Dendritic cell treated with granulocyte-macrophage colony-stimulating factor and Interleukin-4, amounts not matched to agents 40 ng/mL and 50 ng/mL, for 4 days (primary cell): ENCODE data around the gene CIC.

ENCODE experiments used
- H3K27ac Mint-ChIP-seq: one replicate; pipeline ENCODE4 v1.8.0; 2022; ENCODE audit warnings: mild to moderate bottlenecking, mixed read lengths
- H3K27me3 Mint-ChIP-seq: one replicate; pipeline ENCODE4 v1.8.0; 2022; ENCODE audit warnings: mild to moderate bottlenecking, mixed read lengths
- H3K36me3 Mint-ChIP-seq: one replicate; pipeline ENCODE4 v1.8.0; 2022; ENCODE audit warnings: low read depth, mixed read lengths
- H3K4me1 Mint-ChIP-seq: one replicate; pipeline ENCODE4 v1.8.0; 2022; ENCODE audit warnings: low read depth, mixed read lengths
- H3K4me3 Mint-ChIP-seq: one replicate; pipeline ENCODE4 v1.8.0; 2022; ENCODE audit warnings: mild to moderate bottlenecking, moderate library complexity, mixed read lengths
- H3K9me3 Mint-ChIP-seq: one replicate; pipeline ENCODE4 v1.8.0; 2022; ENCODE audit warnings: mixed read lengths
- intact Hi-C: fragments of 100-400 bp; cut with micrococcal nuclease; formaldehyde crosslinking; loops from one replicate; pipeline ENCODE4 v1.15.0; 2022

The CIC gene

DNA sequence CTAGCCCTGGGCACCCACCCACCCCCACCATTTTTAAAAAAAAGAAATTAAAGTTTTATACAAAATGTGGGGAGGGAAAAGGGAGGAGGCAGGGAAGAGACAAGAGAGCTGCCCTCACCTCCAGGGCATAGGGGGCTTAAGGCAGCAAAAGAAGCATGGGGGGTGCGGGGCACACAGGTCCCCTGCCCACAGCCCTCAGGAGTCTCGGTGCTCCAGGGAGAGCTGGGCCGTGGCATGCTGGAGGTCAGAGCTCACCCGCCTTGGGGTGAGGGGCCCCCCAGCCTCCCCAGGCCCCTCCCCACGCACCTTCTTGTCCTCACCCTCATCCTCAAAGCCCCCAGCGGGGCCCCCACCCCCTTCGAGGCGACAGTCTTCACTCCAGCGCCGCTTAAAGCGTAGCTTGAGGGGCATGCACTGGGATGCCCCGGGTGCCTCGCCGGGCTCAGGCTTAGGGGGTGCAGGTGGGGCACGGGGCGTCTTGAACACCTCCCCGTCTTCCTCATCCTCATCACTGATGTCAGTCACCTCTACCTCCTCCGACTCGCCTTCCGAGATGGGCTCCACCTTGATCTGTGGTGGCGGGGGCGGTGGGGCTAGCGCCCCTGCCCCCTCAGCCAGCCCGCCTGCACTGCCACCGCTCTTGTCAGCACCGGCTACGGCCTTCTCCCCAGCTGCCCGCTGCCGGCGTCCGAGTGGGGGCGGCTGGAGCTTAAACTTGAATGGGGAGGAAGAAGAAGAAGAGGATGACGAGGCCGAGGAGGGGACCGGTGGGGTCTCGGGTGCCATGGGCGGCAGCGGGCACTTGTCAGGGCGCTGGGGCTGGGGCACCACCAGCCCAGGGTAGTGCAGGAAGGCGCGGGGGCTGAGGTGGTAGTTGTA lies 20.5 kb upstream of the CIC start:
- Mint-ChIP-seq H3K36me3 (peaks cover 52% of the 10 kb centered on the region), H3K27me3 (no peaks in the 10 kb centered on the region), H3K27ac (no peak overlapping the region), H3K4me1 (peaks cover 70% of the 10 kb centered on the region), H3K4me3 (no peak overlapping the region), H3K9me3 (no peaks in the 10 kb centered on the region)
- intact Hi-C loops: no loop called here

DNA sequence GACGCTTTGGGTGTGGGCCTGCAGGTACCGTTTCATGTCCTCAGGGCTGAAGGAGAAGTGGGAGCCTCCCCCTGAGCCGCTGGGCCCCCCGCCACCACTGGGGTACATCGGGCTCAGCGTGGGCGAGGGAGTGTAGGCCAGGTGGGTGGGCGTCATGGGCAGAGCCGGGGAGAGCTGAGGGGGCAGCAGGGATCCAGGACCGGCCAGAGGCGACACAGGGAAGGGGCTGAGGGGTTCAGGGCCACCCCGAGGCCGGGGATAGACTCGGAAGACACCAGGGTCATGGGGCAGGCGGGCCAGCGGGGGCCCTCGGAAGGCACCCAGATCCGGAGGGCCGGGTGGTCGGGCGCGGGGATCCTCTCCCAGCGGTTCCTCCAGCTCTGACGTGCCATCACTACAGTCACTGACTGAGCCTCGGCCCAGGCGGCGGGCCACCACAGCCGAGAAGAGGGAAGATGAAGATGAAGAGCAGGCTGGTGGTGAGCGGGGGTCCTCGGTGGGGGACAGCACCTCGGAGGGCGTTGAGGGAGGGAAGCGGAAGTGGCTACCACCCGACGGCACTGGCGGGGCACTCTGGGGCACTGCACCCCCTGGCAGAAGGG lies 19.8 kb upstream of the CIC start:
- H3K36me3 Mint-ChIP-seq: peaks cover 51% of the 10 kb centered on the region
- H3K27ac Mint-ChIP-seq: no peak overlapping the region
- no peaks in the 10 kb centered on the region for H3K9me3 Mint-ChIP-seq
- peaks cover 70% of the 10 kb centered on the region for H3K4me1 Mint-ChIP-seq
- H3K27me3 Mint-ChIP-seq: no peaks in the 10 kb centered on the region
- intact Hi-C loops: no loop called here
- H3K4me3 Mint-ChIP-seq: no peak overlapping the region

DNA sequence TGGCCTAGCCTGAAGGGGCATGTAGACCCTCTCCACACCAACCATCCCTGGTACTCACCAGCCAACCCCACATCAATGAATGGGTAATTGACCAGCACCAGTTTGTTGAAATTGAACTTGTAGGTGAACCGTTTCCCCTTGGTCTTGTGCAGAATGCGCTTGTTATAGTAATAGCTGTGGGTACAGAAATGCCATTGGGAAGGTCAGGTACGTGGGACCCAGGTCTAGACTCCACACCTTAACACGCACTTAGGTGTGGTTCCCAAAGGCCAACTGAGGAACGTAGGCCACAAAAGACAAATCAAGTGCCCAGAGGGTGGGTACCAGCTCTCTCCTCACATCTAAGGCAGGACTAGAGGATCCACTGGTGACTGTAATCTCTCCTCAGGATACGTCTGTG lies 19.3 kb upstream of the CIC start:
- Mint-ChIP-seq H3K9me3 (no peaks in the 10 kb centered on the region), H3K36me3 (peaks cover 54% of the 10 kb centered on the region), H3K4me3 (no peak overlapping the region), H3K27ac (no peak overlapping the region), H3K27me3 (no peaks in the 10 kb centered on the region), H3K4me1 (peaks cover 69% of the 10 kb centered on the region)
- intact Hi-C loops: no loop called here

DNA sequence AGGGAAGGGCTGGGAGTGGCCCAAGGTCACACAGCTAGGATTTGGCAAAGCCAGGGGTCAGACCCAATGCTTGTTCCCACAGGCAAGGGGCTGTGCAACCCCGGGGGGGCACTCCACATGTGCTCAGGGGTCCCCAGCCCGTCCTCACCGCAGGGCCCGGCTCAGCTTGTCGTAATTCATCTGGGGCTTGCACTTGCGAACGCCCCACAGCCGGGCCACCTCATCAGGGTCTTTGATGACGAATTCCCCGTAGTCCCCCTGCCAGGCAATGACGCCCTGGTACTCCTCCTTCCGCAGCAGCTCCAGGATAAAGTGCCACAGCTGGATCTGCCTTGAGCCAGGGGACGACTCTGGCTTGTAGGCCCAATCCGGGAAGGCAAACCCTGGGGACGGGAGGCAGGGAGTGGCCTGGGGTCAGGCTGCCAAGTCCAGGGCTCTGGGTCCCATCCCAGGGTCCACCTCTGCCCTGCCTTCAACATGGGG lies 18.8 kb upstream of the CIC start:
- H3K27me3 Mint-ChIP-seq: no peaks in the 10 kb centered on the region
- H3K4me1 Mint-ChIP-seq: peaks cover 64% of the 10 kb centered on the region
- no peaks in the 10 kb centered on the region for H3K9me3 Mint-ChIP-seq
- peaks cover 55% of the 10 kb centered on the region for H3K36me3 Mint-ChIP-seq
- H3K27ac Mint-ChIP-seq: no peak overlapping the region
- peak overlapping the region; percentile 7 for H3K4me3 Mint-ChIP-seq
- intact Hi-C loops: no loop called here

DNA sequence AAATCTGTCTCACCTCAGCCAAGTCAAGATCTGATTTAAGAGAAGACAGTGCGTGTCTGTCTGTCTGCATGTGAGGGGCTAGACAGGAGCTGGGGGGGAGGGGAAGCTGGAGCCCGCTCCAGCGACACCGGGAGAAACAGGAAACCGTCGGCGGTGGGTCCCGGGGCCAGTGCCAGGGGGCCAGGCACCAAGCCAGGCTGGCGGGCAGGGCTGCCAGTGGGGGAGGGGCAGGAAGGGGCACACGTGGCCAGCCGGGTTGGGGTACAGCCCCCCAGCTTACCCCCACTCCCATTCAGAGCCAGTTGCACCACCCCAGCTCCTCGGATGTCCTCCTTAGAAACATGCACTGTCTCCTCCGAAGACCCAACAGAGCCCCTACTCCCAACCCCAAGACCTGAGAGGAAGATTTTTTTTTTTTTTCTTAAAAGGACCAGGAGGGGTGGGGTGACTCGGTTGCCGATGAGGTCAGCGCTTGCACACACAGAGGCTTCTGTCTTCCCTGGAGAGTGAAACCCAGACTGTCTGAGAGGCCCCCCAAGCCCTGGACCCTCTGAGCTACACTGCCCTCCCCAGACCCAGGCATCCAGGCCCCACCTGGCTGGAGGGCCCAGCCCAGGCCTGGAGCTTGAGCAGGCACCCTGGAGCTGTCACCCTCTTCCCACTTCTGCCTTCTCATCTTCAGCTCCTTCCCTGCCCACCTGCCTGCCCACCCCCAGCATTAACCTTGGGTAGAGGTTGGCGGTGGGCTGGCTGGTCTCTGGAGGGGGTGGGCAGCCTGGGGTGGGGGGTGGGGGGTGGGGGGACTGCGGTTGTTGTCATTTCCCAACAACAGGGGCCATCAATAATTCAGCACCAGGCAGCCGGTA lies 18.2 kb upstream of the CIC start:
- Mint-ChIP-seq H3K27ac (peak overlapping the region; percentile 51), H3K4me1 (peaks cover 62% of the 10 kb centered on the region), H3K4me3 (peak overlapping the region; percentile 35), H3K9me3 (no peaks in the 10 kb centered on the region), H3K36me3 (peaks cover 55% of the 10 kb centered on the region), H3K27me3 (no peaks in the 10 kb centered on the region)
- intact Hi-C loops: no loop called here

GRCh38 chr19:42251572-42252358 lies 17.3 kb upstream of the CIC start:
- Mint-ChIP-seq H3K27me3 (peaks cover 6% of the 10 kb centered on the region), H3K4me3 (peak overlapping the region; percentile 14), H3K9me3 (no peaks in the 10 kb centered on the region), H3K4me1 (peaks cover 63% of the 10 kb centered on the region), H3K27ac (peak overlapping the region; percentile 88), H3K36me3 (peaks cover 52% of the 10 kb centered on the region)
- intact Hi-C loops: no loop called here

GRCh38 chr19:42252365-42253244 lies 16.4 kb upstream of the CIC start:
- no peaks in the 10 kb centered on the region for H3K9me3 Mint-ChIP-seq
- H3K36me3 Mint-ChIP-seq: peaks cover 46% of the 10 kb centered on the region
- peak overlapping the region; percentile 88 for H3K27ac Mint-ChIP-seq
- intact Hi-C loops: no loop called here
- peaks cover 11% of the 10 kb centered on the region for H3K27me3 Mint-ChIP-seq
- H3K4me1 Mint-ChIP-seq: peaks cover 60% of the 10 kb centered on the region
- H3K4me3 Mint-ChIP-seq: peak overlapping the region; percentile 86

DNA sequence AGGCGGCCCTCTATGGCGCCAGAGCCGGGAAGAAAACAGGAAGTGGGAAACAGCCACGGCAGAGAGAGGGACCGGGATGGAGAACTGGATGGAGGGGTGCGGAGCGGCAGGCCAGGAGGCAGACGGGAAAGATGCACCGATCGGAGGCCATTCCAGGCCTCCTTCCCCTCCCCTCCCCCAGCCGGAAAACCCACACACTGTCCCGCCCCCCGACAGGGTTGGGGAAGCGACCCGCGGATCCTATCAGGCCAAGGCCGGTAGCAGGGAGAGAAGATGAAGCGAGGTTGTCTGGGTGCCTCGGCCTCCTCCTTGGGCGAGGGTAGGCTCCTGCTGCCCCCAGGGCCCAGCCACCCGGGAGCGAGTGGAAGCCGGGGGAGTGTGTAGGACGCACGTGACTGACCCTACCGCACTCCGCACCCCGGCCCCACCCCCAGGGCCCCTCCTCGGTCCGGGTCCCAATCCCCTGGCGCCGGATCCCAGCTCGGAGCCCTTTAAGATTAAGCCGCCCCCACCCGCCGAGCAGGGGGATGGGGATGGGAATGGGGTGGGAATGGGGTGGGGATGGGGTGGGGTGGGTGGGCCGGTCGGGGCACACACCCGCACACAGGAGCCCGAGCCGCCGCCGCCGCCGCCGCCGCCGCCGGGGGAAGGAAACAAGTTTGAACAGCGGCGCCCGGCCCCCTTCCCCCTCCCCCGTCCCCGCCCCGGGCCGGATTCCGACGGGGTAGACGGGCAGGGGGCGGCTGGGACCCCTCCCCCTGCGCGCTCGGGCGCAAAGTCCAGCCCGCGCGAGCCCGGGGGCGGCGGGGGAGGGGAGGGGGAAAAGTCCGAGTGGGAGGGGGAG lies 15.6 kb upstream of the CIC start:
- Mint-ChIP-seq H3K4me1 (peaks cover 59% of the 10 kb centered on the region), H3K4me3 (peak overlapping the region; percentile 88), H3K27ac (peak overlapping the region; percentile 88), H3K36me3 (peaks cover 42% of the 10 kb centered on the region), H3K9me3 (no peaks in the 10 kb centered on the region), H3K27me3 (peaks cover 19% of the 10 kb centered on the region)
- intact Hi-C loops: no loop called here

DNA sequence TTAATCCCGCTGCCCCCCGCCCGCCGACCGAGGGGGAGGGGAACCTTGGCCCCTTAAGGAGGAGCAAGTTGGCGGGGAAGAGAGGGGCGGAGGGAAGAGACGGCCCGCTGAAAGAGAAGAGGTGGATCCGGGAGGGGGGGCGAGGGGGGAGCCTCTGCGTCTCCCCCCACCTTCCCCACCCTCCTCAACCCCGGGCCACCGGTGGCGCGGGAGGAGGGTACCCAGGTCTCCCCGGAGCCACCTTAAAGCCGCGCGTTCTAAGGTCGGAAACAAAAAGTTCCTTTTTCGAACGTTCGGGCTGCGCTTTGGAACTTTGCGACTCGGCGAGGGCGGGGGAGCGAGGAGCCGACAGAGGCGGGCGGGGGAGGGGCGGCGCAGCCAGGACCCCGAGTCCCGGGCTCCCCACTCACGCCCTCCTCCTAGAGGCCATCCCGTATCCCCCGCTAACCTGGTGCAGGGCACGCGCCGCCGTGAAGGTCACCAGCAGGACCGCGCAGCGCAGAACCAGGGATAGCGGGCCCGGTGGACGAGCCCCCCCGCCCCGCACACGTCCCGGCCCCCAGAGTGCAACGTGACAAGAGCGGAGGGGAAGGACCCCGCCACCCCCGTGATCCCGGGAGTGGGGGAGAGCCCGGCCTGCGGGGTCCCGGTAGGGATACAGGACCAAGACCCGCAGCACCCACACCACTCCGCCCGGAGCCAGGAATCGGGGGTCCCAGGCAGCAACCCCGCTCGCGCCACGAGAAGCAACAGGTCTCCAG lies 14.8 kb upstream of the CIC start:
- intact Hi-C loops: no loop called here
- Mint-ChIP-seq H3K27ac (peak overlapping the region; percentile 88), H3K4me1 (peaks cover 51% of the 10 kb centered on the region), H3K4me3 (peak overlapping the region; percentile 88), H3K36me3 (peaks cover 34% of the 10 kb centered on the region), H3K9me3 (no peaks in the 10 kb centered on the region), H3K27me3 (peaks cover 20% of the 10 kb centered on the region)

DNA sequence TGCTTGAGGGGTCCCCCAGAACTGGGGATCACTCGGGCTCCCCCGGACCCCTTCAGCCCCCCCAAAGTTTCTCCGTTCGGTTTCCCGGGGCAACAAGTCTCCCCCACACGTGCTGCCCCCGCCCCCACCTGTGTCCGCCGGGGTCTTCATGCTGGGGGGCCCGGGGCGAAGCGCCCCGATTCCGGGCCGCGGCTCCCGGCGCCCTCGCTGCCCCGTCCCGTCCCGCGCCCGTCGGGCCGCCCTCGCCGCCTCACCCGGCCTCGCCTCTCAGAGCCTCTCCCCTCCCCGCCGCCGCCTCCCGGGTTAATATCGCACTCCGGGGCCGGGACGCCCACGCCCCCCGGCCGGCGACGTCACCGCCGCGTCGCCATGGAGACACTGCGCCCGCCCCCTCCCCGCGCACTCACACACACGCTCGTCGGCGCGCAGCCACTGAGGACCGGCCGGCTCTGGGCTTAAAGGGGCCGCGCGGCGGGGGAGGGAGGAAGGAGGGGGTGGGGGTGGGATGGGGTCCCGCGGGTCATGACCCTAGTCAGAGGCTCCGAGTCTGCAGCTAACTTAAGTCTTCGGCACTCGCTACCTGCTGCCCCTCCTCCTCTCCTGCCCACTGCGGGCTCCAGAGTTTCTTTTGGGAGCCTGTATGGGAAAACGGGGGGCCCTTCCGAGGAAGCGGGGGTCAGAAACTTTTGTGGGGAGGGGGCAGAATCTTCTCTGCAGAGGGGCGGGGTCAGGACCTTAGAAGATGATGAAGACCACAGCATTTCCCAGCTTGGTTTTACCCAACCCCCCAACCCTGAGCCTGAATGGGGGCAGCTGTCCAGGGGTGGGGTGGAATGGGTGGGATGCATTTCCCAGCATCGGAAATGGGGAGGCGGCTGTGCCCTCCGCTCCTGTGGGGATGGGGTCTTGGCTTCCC lies 13.9 kb upstream of the CIC start, which contains the start of gene ERF:
ERF (minus strand) TSS at position 279 of the 916 bp plus-strand sequence; CDS start at position 150, 129 bp downstream.
- peaks cover 26% of the 10 kb centered on the region for H3K36me3 Mint-ChIP-seq
- H3K27ac Mint-ChIP-seq: peak within 1 kb of the TSS; percentile 88
- intact Hi-C loops: loop anchor here (1.0 kb wide), 1 partner anchor 28 kb away; no protein-coding TSS in a partner anchor
- H3K4me3 Mint-ChIP-seq: peak within 1 kb of the TSS; percentile 88
- peaks cover 48% of the 10 kb centered on the region for H3K4me1 Mint-ChIP-seq
- H3K9me3 Mint-ChIP-seq: no peaks in the 10 kb centered on the region
- H3K27me3 Mint-ChIP-seq: peaks cover 20% of the 10 kb centered on the region
